Karpas-422 (cell line): ENCODE measurements around the gene CHST15. TPM values are rescaled to one million over a fixed set of nuclear protein-coding genes. Genes with fewer than 3 reads are reported as not detected.

Experiments
- DNase-seq: peaks from one replicate; pipeline ENCODE4 v3.0.0-alpha.2; 2015
- H2AFZ ChIP-seq: fragments of 200-600 bp; sonication (generic); 2 replicates; pipeline ENCODE4 v1.6.1; 2014; ENCODE audit warnings: antibody characterized with exemption, low read length, mixed read lengths
- H3K27ac ChIP-seq: fragments of 200-600 bp; sonication (generic); 2 replicates; pipeline ENCODE4 v1.5.1; 2014; ENCODE audit warnings: mild to moderate bottlenecking, low read length, moderate library complexity
- H3K27me3 ChIP-seq: fragments of 200-600 bp; sonication (generic); 2 replicates; pipeline ENCODE4 v1.6.1; 2014; ENCODE audit warnings: low read length, mixed read lengths
- H3K36me3 ChIP-seq: fragments of 200-600 bp; sonication (generic); 2 replicates; pipeline ENCODE4 v1.6.1; 2014; ENCODE audit warnings: low read length, mixed read lengths; ENCODE audit not compliant: insufficient read depth
- H3K4me1 ChIP-seq: fragments of 200-600 bp; sonication (generic); 2 replicates; pipeline ENCODE4 v1.6.1; 2014; ENCODE audit warnings: mild to moderate bottlenecking, low read length, mixed read lengths
- H3K4me2 ChIP-seq: fragments of 200-600 bp; sonication (generic); 2 replicates; pipeline ENCODE4 v1.6.1; 2014; ENCODE audit warnings: low read length, low read depth, mild to moderate bottlenecking; ENCODE audit not compliant: poor library complexity, severe bottlenecking
- H3K4me3 ChIP-seq: fragments of 200-600 bp; sonication (generic); 2 replicates; pipeline ENCODE4 v1.5.1; 2014; ENCODE audit warnings: mild to moderate bottlenecking, antibody characterized with exemption, low read length, mixed read lengths
- H3K79me2 ChIP-seq: fragments of 200-600 bp; sonication (generic); 2 replicates; pipeline ENCODE4 v1.6.1; 2014; ENCODE audit warnings: mild to moderate bottlenecking, low read length, mixed read lengths
- H3K9ac ChIP-seq: fragments of 200-600 bp; sonication (generic); 2 replicates; pipeline ENCODE4 v1.6.0; 2014; ENCODE audit warnings: low read length
- H3K9me2 ChIP-seq: fragments of 200-600 bp; sonication (generic), shearing (Covaris generic); replicated peaks from 2 replicates; pipeline ENCODE4 v1.6.0; 2014; ENCODE audit warnings: mild to moderate bottlenecking, low read length, moderate library complexity; ENCODE audit not compliant: insufficient read depth
- H3K9me3 ChIP-seq: fragments of 300-700, 200-600 bp; sonication (generic); 2 replicates; pipeline ENCODE4 v1.6.1; 2014; ENCODE audit warnings: low read length, mixed read lengths
- H4K20me1 ChIP-seq: fragments of 200-600 bp; sonication (generic); 2 replicates; pipeline ENCODE4 v1.6.1; 2014; ENCODE audit warnings: mild to moderate bottlenecking, antibody characterized with exemption, low read length, low read depth; ENCODE audit not compliant: insufficient read depth
- total RNA-seq: library from RNA; depleted of rRNA; stranded (reverse); fragments of >200 nt; shearing (Covaris generic); gene quantifications from 2 replicates; pipeline ENCODE4 v1.2.3, GENCODE V29; 2014; ENCODE audit warnings: low replicate concordance

Gene CHST15
- total RNA-seq, 1 experiment from 2014 or later, result not detected

DNA sequence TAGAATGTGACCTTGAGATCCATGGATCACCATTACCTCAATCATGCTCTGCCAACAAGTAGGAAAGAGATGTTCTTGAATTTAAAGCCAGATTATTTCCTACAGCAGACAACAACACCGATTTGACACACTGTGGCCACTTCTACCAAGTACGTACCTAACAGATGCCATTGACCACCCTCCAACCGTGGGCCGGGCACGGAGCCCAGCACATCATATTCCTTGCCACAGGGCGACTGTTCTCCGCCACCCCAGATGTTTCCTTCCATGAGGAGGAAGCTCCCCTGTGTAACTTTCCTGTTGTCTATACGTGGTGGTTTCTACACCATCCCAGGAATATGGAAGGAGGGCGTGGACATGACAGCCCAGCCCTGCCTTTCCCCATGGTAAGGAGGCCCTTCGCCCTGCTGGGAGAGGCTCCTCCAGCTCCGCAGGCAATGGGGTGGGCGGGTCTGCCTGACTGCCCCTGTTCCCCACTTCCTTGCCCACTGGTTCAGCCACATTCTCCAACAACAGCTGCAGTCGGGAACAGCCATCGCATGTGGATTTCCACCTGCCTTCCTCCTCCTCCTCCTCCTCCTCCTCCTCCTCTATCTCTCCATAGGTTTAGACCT, 7.2 kb downstream of the CHST15 start:
- H4K20me1 ChIP-seq, result no peaks in the 10 kb centered on the region
- no peaks in the 10 kb centered on the region for H3K79me2 ChIP-seq
- H3K27me3 ChIP-seq, result no peaks in the 10 kb centered on the region; the same call in 1 of the 2 replicates
- H3K27ac ChIP-seq, result no peak overlapping the region
- H3K36me3 ChIP-seq, result no peaks in the 10 kb centered on the region
- no peaks in the 10 kb centered on the region for H3K9me2 ChIP-seq
- H3K4me1 ChIP-seq, result no peaks in the 10 kb centered on the region
- no peak overlapping the region for H3K4me3 ChIP-seq
- H3K9ac ChIP-seq, result no peak overlapping the region
- no peak overlapping the region for H3K4me2 ChIP-seq
- DNase-seq, result no peak
- no peaks in the 10 kb centered on the region for H3K9me3 ChIP-seq
- H2AFZ ChIP-seq, result no peak overlapping the region

- H3K4me1 ChIP-seq, result no peaks in the 10 kb centered on the region
- H3K36me3 ChIP-seq, result no peaks in the 10 kb centered on the region
- H3K4me2 ChIP-seq, result no peak overlapping the region
- no peak overlapping the region for H2AFZ ChIP-seq
- no peak for DNase-seq
- no peak overlapping the region for H3K9ac ChIP-seq
- H3K4me3 ChIP-seq, result no peak overlapping the region
- no peaks in the 10 kb centered on the region for H3K9me2 ChIP-seq
- no peaks in the 10 kb centered on the region for H4K20me1 ChIP-seq
- no peaks in the 10 kb centered on the region for H3K79me2 ChIP-seq
- H3K27ac ChIP-seq, result no peak overlapping the region
- no peaks in the 10 kb centered on the region for H3K9me3 ChIP-seq
- H3K27me3 ChIP-seq, result no peaks in the 10 kb centered on the region; the same call in 1 of the 2 replicates
These were observed 7.7 kb downstream of the CHST15 start for GRCh38 chr10:124085680-124086079.

DNA sequence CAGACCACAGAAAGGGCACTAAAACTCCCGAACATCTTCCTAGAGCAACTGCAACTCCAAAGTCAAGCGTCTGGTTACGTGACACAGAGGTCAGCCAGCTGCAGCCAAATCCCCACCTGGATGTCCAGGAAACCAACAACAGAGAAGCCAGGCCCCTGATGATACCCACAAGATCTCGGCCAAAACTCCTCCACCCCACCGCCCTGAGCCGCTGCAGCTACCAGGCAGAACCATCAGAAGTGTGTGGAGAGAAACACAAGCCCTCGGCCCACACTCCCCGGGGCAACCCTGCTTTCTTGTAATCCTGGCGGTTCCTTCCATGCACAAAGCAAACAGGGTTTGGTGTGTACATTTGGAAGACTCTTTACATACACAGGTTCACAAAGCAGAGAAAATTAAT, 8.7 kb downstream of the CHST15 start:
- Histone ChIP-seq H3K4me1 (no peaks in the 10 kb centered on the region), H3K36me3 (no peaks in the 10 kb centered on the region), H3K4me3 (no peak overlapping the region), H4K20me1 (no peaks in the 10 kb centered on the region), H3K79me2 (no peaks in the 10 kb centered on the region), H3K27ac (no peak overlapping the region), H3K4me2 (no peak overlapping the region), H3K9ac (no peak overlapping the region), H3K27me3 (no peaks in the 10 kb centered on the region), H3K9me3 (no peaks in the 10 kb centered on the region), H3K9me2 (no peaks in the 10 kb centered on the region), H2AFZ (no peak overlapping the region)
- no peak for DNase-seq

- Histone ChIP-seq H3K27me3 (no peaks in the 10 kb centered on the region), H4K20me1 (no peaks in the 10 kb centered on the region), H3K4me1 (no peaks in the 10 kb centered on the region), H3K36me3 (no peaks in the 10 kb centered on the region), H3K27ac (no peak overlapping the region), H3K9ac (no peak overlapping the region), H3K79me2 (no peaks in the 10 kb centered on the region), H2AFZ (no peak overlapping the region), H3K9me2 (no peaks in the 10 kb centered on the region), H3K4me3 (no peak overlapping the region), H3K4me2 (no peak overlapping the region), H3K9me3 (no peaks in the 10 kb centered on the region)
- DNase-seq, result no peak
These were observed 9.5 kb downstream of the CHST15 start for GRCh38 chr10:124083740-124084397.

DNA sequence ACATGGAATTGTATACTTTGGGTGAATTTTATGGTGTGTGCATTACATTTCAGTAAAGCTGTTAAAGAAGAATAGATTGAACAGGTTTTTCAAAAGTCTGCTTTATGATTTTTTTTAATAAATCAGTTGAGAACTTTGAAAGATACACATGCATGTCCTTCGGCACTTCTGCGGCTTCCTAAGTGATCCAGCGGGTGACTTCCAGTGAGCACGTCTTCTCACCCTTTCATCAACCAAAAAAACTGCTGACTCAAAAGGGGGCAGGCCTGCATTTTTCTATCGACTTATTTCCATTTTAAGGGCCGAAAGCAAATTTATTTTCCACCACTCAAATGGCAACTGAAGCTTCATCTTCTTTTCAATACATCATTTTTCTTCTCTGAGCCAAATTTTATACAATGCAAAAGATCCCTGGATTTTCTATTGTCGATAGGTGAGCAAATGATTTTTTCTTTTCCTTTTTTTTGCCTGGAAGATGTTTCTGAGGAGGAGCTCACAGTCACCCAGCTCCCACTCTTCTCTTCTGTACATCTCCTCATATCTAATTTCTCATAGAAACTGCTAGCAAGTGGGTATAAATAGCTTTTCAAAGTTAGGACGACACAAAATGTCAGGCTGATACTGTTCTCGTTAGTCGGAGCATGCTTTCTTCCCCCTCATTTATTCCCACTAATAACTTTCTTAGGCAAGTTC, 10.2 kb downstream of the CHST15 start:
- Histone ChIP-seq H3K27ac (no peak overlapping the region), H3K27me3 (no peaks in the 10 kb centered on the region), H3K79me2 (no peaks in the 10 kb centered on the region), H3K9me2 (no peaks in the 10 kb centered on the region), H3K4me2 (no peak overlapping the region), H3K4me1 (no peaks in the 10 kb centered on the region), H3K9me3 (no peaks in the 10 kb centered on the region), H3K4me3 (no peak overlapping the region), H3K36me3 (no peaks in the 10 kb centered on the region), H2AFZ (no peak overlapping the region), H4K20me1 (no peaks in the 10 kb centered on the region), H3K9ac (no peak overlapping the region)
- DNase-seq, result no peak

- DNase-seq, result no peak
- no peaks in the 10 kb centered on the region for H3K79me2 ChIP-seq
- H3K4me1 ChIP-seq, result no peaks in the 10 kb centered on the region
- H3K27ac ChIP-seq, result no peak overlapping the region
- no peaks in the 10 kb centered on the region for H3K9me2 ChIP-seq
- no peaks in the 10 kb centered on the region for H3K27me3 ChIP-seq
- H3K9ac ChIP-seq, result no peak overlapping the region
- no peak overlapping the region for H2AFZ ChIP-seq
- no peaks in the 10 kb centered on the region for H3K9me3 ChIP-seq
- H4K20me1 ChIP-seq, result no peaks in the 10 kb centered on the region
- H3K4me2 ChIP-seq, result no peak overlapping the region
- H3K36me3 ChIP-seq, result no peaks in the 10 kb centered on the region
- H3K4me3 ChIP-seq, result no peak overlapping the region
These were observed 10.8 kb downstream of the CHST15 start for GRCh38 chr10:124082555-124082954.

DNA sequence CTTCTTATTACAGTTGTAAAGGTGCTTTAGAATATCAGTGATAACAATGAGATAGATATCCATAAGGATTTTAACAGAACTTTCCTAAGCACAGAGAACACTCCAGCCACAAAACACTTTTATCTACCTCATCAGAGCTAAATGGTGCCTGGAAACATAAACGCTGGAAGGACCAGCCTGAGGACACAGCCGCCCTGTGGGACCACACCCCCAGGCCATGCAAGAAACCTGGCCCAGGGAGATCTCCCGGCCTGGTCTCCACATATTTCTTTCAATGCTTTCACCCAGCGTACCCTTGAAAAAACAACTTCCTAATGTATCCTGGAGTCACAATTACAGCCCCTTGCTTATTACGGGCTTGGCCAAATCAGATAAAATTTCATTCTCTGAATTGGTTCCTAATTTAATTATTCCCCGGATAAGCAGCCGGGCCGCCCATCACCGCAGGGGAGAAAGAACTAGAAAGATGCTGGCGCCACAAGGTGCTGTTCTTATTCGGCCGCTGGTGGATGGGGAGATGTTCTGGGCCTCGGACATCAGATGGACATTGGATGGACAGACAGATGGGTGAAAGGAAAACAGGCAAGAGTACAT, 11.8 kb downstream of the CHST15 start:
- Histone ChIP-seq H3K9ac (no peak overlapping the region), H3K27me3 (no peaks in the 10 kb centered on the region), H3K36me3 (no peaks in the 10 kb centered on the region), H3K4me3 (no peak overlapping the region), H3K4me1 (no peaks in the 10 kb centered on the region), H2AFZ (no peak overlapping the region), H3K27ac (no peak overlapping the region), H4K20me1 (no peaks in the 10 kb centered on the region), H3K9me2 (no peaks in the 10 kb centered on the region), H3K9me3 (no peaks in the 10 kb centered on the region), H3K79me2 (no peaks in the 10 kb centered on the region), H3K4me2 (no peak overlapping the region)
- DNase-seq, result no peak

DNA sequence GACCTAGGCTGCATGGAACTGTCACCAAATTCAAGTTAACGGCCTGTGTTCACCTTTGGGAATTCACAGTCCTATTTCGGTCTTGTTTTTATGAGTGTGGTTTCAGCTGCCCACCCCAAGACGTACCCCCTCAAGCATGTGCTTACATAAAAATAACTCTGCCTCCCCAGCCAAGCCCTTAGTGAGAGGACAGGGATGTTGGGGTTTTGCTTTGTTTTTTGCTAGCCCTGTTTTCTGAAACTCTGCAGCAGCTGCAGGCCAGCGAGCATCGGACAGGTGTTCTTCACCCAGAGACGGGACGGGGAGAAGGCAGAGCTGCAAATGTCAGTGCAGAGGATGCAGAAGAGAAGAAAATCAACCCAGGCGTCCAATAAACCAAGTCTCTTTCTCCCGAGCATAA, 13.5 kb downstream of the CHST15 start:
- Histone ChIP-seq H3K4me1 (no peaks in the 10 kb centered on the region), H3K9me3 (no peaks in the 10 kb centered on the region), H4K20me1 (no peaks in the 10 kb centered on the region), H3K27ac (no peak overlapping the region), H3K27me3 (no peaks in the 10 kb centered on the region), H3K4me2 (no peak overlapping the region), H3K9ac (no peak overlapping the region), H3K36me3 (no peaks in the 10 kb centered on the region), H2AFZ (no peak overlapping the region), H3K9me2 (no peaks in the 10 kb centered on the region), H3K79me2 (no peaks in the 10 kb centered on the region), H3K4me3 (no peak overlapping the region)
- DNase-seq, result no peak
